ENCODE data around the gene ZBED4.

Gene ZBED4

DNA sequence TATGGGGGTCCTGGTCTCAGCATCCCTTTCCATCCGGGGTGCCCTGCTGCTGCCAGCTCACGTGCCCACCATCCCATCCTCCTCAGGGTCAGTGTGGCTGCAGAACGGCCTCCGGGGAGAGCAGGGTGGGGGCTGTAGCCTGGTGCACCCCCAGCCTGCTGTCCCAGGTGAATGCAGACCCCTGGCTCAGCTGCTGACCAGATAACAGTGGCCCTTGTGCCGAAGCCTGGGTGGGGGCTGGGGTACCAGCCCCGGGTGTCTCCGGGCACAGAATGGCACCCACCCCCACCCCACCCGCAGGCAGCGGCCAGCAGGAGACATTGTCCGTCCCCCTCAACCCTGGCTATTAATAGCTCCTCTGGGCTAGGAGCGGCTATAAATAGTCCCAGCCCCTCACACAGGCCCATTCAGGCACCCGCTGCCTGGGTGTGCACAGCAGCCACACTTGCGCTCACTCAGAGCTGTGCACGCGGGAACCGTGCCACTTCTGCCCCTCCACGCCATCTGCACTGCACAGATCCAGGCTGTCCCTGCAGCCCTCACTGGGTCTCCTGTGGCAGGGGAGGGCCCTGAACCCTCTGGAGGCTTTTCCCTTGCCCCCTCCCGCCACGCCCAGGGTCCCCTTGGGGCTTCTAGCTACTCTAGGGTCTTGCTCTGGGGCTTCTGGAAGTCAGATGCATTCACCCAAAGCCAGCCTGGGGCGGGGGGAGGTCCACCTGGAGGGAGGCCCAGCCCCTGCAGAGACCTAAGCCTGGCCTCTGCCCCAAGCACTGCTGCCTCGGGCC lies 83.5 kb downstream of the ZBED4 start:
- DNase-seq: no peak

DNA sequence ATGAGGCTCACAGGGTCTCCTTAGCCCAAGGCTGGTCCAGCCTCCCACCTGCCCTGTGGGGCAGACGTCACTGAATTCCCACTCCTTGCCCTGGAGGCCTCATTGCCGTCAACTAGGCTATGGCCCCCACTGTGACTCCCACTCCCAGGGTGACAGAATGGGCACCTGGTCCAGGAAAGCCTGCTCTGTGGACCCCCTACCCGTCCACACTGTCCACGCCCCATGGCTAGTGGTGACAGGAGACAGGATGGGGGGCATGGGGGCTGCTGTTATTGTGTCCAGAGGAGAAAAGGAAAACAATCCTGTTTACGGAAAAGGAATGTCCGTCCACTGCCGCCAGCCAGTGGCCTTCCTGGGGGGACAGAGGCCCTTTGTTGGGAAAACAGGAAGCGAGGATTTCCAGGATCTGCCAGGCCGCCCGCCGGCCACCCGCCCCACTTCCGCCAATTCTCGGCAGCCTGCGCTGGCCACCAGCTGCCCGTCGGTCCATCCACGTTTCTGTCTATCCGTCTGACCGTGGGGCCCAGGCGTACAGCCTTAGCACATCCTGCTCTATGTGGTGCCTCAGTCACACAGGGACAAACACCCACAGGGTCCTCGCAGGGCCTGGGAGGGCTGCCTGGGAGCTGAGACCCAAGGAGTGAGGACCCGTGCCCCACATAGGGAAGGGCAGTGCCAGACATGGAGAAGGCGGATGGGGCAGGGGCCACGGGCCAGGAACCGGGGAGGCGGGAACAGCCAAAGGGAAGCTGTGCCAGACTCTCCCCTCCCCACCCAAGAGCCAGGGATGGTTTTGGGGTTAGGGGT lies 84.3 kb downstream of the ZBED4 start:
- no peak for DNase-seq

DNA sequence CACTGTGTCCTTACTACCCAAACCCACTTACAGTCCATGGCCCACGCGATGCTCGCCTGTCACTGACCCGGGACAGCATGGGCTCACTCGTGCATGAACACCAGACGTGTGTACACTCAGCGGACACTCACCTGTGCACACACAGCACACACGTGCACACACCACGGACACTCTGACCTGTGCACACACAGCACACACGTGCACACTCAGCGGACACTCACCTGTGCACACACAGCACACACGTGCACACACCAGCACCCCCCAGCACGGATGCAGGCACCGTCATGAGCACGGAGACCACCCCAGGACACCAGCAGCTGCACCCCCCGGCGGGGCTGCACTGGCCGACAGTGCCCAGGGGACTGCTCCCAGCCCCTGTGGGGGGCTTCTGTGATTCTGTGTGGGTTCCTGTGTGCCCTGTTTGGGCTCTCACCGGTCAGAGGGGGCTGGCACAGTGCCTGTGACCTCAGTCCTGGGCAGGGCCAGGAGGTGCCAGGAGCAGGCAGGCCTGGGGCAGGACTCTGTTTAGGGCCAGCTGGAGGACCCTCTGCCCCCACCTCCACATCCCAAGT lies 85.0 kb downstream of the ZBED4 start:
- no peak for DNase-seq
